K562 (cell line): ENCODE data around the gene SLC25A2. TPM values are rescaled to one million over a fixed set of nuclear protein-coding genes. Genes with fewer than 3 reads are reported as not detected.
"Not testable (repeated sequence)": the region's sequence is repeated elsewhere in the genome, so short reads cannot be mapped to it uniquely, and the experiment has no call there.

Experiments
- ATAC-seq: fragments of 200-7000 bp; cut with Tn5 transposase; 3 replicates; pipeline ENCODE4 v1.9.1; 2020; ENCODE audit warnings: moderate library complexity
- BruUV-seq: library from RNA; stranded (reverse); fragments of 400-500 nt; replicated peaks from 2 replicates; lab custom pipeline; 2021; lab: Mats Ljungman, UMichigan
- CTCF ChIA-PET: fragments of 300-600 bp; formaldehyde crosslinking; extraction: SDS; loops from one replicate; lab custom pipeline; 2021; ENCODE audit warnings: low intra/inter-chr PET ratio; lab: Yijun Ruan, JAX
- POLR2A ChIA-PET: fragments of 300-600, 350-650 bp; sonication (Branson Sonifier 250); formaldehyde crosslinking; extraction: SDS; loops from one replicate; lab custom pipeline; 2021; ENCODE audit warnings: antibody characterized with exemption, inconsistent platforms; lab: Yijun Ruan, JAX
- DNase-seq, 4 experiments: peaks; one replicate each; pipeline versions ENCODE4 v3.0.0 to v3.0.0-alpha.2; 2011 to 2018; ENCODE audit warnings: low spot score in 3 of 4, mixed read lengths in 3 of 4; ENCODE audit errors: extremely low read depth in 1 of 4
- FAIRE-seq: peaks from 2 replicates; lab custom pipeline; 2011; peaks lifted over from hg19 to GRCh38; lab: Jason Lieb, UNC
- H2AFZ ChIP-seq: 2 replicates; pipeline ENCODE4 v1.6.0; 2011; ENCODE audit warnings: low read depth, low read length, control low read depth, inconsistent platforms
- H3K27ac ChIP-seq: fragments of 200-600 bp; 3 replicates; pipeline ENCODE4 v1.8.0; 2011; ENCODE audit warnings: low read depth, mild to moderate bottlenecking, control low read depth, inconsistent platforms, low read length, moderate library complexity, mixed read lengths; ENCODE audit errors: extremely low read depth
- H3K27me3 ChIP-seq, 2 experiments: fragments of 300-600 bp in 1 of 2; 2 replicates in 1 of 2; 3 replicates in 1 of 2; pipeline versions ENCODE4 v1.6.0 to v1.8.0; 2011; ENCODE audit warnings: inconsistent platforms in 2 of 2, low read length in 2 of 2, mild to moderate bottlenecking in 1 of 2, mixed read lengths in 1 of 2, moderate library complexity in 1 of 2; ENCODE audit not compliant: control insufficient read depth in 2 of 2, insufficient read depth in 2 of 2
- H3K36me3 ChIP-seq: fragments of 300-600 bp; 3 replicates; pipeline ENCODE4 v1.8.0; 2011; ENCODE audit warnings: mild to moderate bottlenecking, low read length, inconsistent platforms; ENCODE audit not compliant: control insufficient read depth, insufficient read depth
- H3K4me1 ChIP-seq, 2 experiments: fragments of 200-600 bp in 1 of 2; replicated peaks in 1 of 2; 2 replicates in 1 of 2; 3 replicates in 1 of 2; pipeline versions ENCODE4 v1.5.1 to v1.8.0; 2011; ENCODE audit warnings: inconsistent platforms in 2 of 2, low read length in 2 of 2, mild to moderate bottlenecking in 1 of 2, mixed read lengths in 1 of 2, moderate library complexity in 1 of 2; ENCODE audit not compliant: control insufficient read depth in 2 of 2, insufficient read depth in 2 of 2
- H3K4me2 ChIP-seq: 2 replicates; pipeline ENCODE4 v1.6.1; 2011; ENCODE audit warnings: low read length, control low read depth, inconsistent platforms, mixed read lengths; ENCODE audit not compliant: insufficient read depth
- H3K4me3 ChIP-seq: fragments of 200-600 bp; sonication (generic), shearing (Covaris generic); 2 replicates; pipeline ENCODE4 v1.5.1; 2016; ENCODE audit warnings: control low read depth, inconsistent platforms
- H3K79me2 ChIP-seq: fragments of 200-600 bp; 3 replicates; pipeline ENCODE4 v1.8.0; 2011; ENCODE audit warnings: low read length, inconsistent platforms; ENCODE audit not compliant: control insufficient read depth, insufficient read depth
- H3K9ac ChIP-seq, 2 experiments: 2 replicates each; pipeline versions ENCODE4 v1.6.0 to v1.6.1; 2011; ENCODE audit warnings: low read depth in 2 of 2, low read length in 2 of 2, control low read depth in 1 of 2, inconsistent platforms in 1 of 2, mild to moderate bottlenecking in 1 of 2, mixed read lengths in 1 of 2; ENCODE audit not compliant: insufficient read depth in 1 of 2
- H3K9me1 ChIP-seq: one replicate; pipeline ENCODE4 v1.6.0; 2011; ENCODE audit warnings: inconsistent platforms, mild to moderate bottlenecking, low read length, moderate library complexity; ENCODE audit not compliant: control insufficient read depth, insufficient read depth
- H3K9me3 ChIP-seq: replicated peaks from 2 replicates; pipeline ENCODE4 v1.5.1; 2011; ENCODE audit warnings: low read depth, low read length, inconsistent platforms; ENCODE audit not compliant: control insufficient read depth, insufficient read depth
- H4K20me1 ChIP-seq: replicated peaks from 2 replicates; pipeline ENCODE4 v1.6.1; 2011; ENCODE audit warnings: low read length, inconsistent platforms, mixed read lengths; ENCODE audit not compliant: control insufficient read depth, insufficient read depth
- C11orf30 ChIP-seq: fragments of 450-650 bp; IDR thresholded peaks from 2 replicates; pipeline ENCODE4 v1.6.1; 2016; ENCODE audit warnings: low read depth, mild to moderate bottlenecking
- HDAC8 ChIP-seq: fragments of 450-650 bp; IDR thresholded peaks from 2 replicates; pipeline ENCODE4 v1.6.1; 2016; ENCODE audit warnings: mild to moderate bottlenecking, missing genetic modification characterization, moderate library complexity, missing compliant biosample characterization
- ILF3 ChIP-seq: fragments of 450-650 bp; IDR thresholded peaks from 2 replicates; pipeline ENCODE4 v1.6.1; 2018; ENCODE audit warnings: antibody characterized with exemption, mild to moderate bottlenecking, moderate library complexity, borderline replicate concordance
- RBM17 ChIP-seq: fragments of 200-400 bp; formaldehyde crosslinking; IDR thresholded peaks from 2 replicates; pipeline ENCODE4 v1.6.1; 2017; ENCODE audit warnings: low read depth, mild to moderate bottlenecking, low read length, borderline replicate concordance
- ZNF184 ChIP-seq: sonication (generic); formaldehyde crosslinking; IDR thresholded peaks from 2 replicates; pipeline ENCODE4 v1.5.0; 2020; ENCODE audit warnings: missing genetic modification reagents
- ZNF316 ChIP-seq: fragments of 450-650 bp; IDR thresholded peaks from 2 replicates; pipeline ENCODE4 v1.6.1; 2016
- WGBS: fragments of 100-300 bp; shearing (Covaris generic); methylation state at CpG from one replicate; pipeline ENCODE4 v1.1.6; 2016; ENCODE audit warnings: low coverage, mixed read lengths; ENCODE audit not compliant: insufficient coverage; ENCODE audit errors: missing lambda C conversion rate; 5-methylcytosine and 5-hydroxymethylcytosine counted together
- in situ Hi-C: fragments of 300-500 bp; cut with MboI; formaldehyde crosslinking; loops from 4 replicates; pipeline ENCODE4 v1.15.0; 2018; ENCODE audit warnings: inconsistent platforms, mixed read lengths
- intact Hi-C: fragments of 100-400 bp; cut with micrococcal nuclease; formaldehyde crosslinking; loops from 2 replicates; pipeline ENCODE4 v1.14.2; 2022
- polyA plus RNA-seq, 8 experiments: library from polyadenylated mRNA; depleted of rRNA in 4 of 8; stranded (reverse) in 5 of 8; unstranded in 3 of 8; fragments of >200 nt; fragmentation: Nextera tagmentation in 2 of 8; fragmentation: Illumina TruSeq in 1 of 8; extraction: Ambion mirVana in 2 of 8; extraction: Trizol in 1 of 8; gene quantifications; 2 replicates each; pipeline versions ENCODE4 v1.2.1 to v1.2.3, GENCODE V29; 2011 to 2014; ENCODE audit warnings: inconsistent platforms in 1 of 8, missing spikeins in 1 of 8
- total RNA-seq, 7 experiments: library from RNA; depleted of rRNA in 6 of 7; stranded (reverse); fragments of >200 nt in 6 of 7; fragmentation: Illumina TruSeq in 2 of 7; extraction: Trizol in 2 of 7; gene quantifications; 2 replicates each; pipeline versions ENCODE4 v1.2.1 to v1.2.3, GENCODE V29; 2011 to 2021; ENCODE audit warnings: low replicate concordance in 1 of 7

Gene SLC25A2
- total and polyA plus RNA-seq, 9 of the 15 experiments (the other 6 are each of a cell fraction or from before 2014, with no cell fraction given), result 0.09 to 0.11 (median 0.11) TPM; not detected in 6

DNA sequence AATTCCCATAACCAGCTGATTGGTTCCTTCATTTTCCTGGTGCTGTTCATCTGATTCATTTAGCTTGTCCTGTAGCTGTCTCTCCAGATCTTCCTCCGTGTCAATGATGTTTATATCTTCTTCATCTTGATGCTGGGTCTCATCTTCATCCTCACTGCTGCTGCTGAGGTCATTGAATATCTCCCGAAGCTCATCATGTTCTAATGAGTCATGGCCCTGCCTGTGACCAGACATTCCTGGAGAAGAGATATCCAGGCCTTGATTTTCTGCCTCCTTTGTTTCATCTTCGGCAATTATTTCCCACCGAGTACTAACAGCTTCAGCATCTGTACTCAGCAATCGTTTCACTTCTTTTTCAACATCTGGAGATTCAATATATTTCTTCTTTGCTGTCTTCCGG lies 15.4 kb upstream of the SLC25A2 start:
- Histone ChIP-seq H3K4me3 (peak overlapping the region; percentile 70; the same call in 1 of the 2 replicates), H3K27me3 (no peaks in the 10 kb centered on the region), H4K20me1 (no peaks in the 10 kb centered on the region), H3K27ac (no peak overlapping the region), H3K79me2 (peaks cover 29% of the 10 kb centered on the region), H3K36me3 (peaks cover 26% of the 10 kb centered on the region), H3K9me3 (peaks cover 22% of the 10 kb centered on the region), H3K4me2 (peak overlapping the region; percentile 85), H3K9ac (no peak overlapping the region), H3K4me1 (peaks cover 0 to 9% of the 10 kb centered on the region in 2 experiments; a peak in 1 of 5 replicates), H3K9me1 (no peaks in the 10 kb centered on the region), H2AFZ (no peak overlapping the region)
- DNase-seq (no peak), ATAC-seq (no peak), FAIRE-seq (no peak)
- 74% methylated on average over 6 of the region's 6 CpGs for WGBS
- no TSS peak for BruUV-seq
- TF ChIP-seq ILF3 (no peak), HDAC8 (tag) (no peak), RBM17 (no peak), ZNF184 (CRISPR knock-in tag) (no peak)
- intact Hi-C loops (no loop called here), in situ Hi-C loops (no loop called here)
- CTCF ChIA-PET, result no interaction called here
- POLR2A ChIA-PET, result interaction anchor here (0.6 to 1.4 kb wide), 4 partner anchors 12 to 632 kb away, joined by 3 to 4 read pairs (median 3); partner anchors contain the start of gene PCDHGA2

DNA sequence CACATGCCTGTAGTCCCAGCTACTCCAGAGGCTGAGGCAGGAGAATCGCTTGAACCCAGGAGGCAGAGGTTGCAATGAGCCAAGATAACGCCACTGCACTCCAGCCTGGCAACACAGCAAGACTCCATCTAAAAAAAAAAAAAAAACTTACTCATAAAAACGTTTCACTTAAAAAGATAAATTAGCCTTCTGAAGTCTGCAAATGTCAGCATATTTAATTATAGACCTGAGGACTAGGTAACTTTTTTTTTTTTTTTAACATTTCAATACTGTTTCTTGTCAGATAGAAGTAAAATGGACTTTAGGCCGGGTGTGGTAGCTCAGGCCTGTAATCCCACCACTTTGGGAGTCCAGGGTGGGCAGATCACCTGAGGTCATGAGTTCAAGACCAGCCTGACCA lies 13.1 kb upstream of the SLC25A2 start:
- H3K27ac ChIP-seq, H3K4me1 ChIP-seq, H3K9me1 ChIP-seq, ATAC-seq, H3K27me3 ChIP-seq, in situ Hi-C loops, intact Hi-C loops, CTCF ChIA-PET, H3K9ac ChIP-seq, FAIRE-seq, H3K4me3 ChIP-seq, BruUV-seq, H4K20me1 ChIP-seq, H2AFZ ChIP-seq, H3K4me2 ChIP-seq, DNase-seq: not testable (repeated sequence)
- WGBS, result 62% methylated on average over 2 of the region's 4 CpGs
- H3K9me3 ChIP-seq, result peaks cover 22% of the 10 kb centered on the region
- peaks cover 29% of the 10 kb centered on the region for H3K79me2 ChIP-seq
- POLR2A ChIA-PET, result interaction anchor here (1.1 kb wide), 1 partner anchor 168 kb away, joined by 3 read pairs; the partner anchor contains the start of gene PCDHGC4
- TF ChIP-seq C11orf30 (0 out of 2 replicates have a peak, but pooled peaks have one; percentile 10), ZNF316 (peak; percentile 42; the same call in 1 of the 2 replicates)
- H3K36me3 ChIP-seq, result peaks cover 26% of the 10 kb centered on the region
